ENCODE measurements around the gene LRP6.

LRP6 gene

DNA sequence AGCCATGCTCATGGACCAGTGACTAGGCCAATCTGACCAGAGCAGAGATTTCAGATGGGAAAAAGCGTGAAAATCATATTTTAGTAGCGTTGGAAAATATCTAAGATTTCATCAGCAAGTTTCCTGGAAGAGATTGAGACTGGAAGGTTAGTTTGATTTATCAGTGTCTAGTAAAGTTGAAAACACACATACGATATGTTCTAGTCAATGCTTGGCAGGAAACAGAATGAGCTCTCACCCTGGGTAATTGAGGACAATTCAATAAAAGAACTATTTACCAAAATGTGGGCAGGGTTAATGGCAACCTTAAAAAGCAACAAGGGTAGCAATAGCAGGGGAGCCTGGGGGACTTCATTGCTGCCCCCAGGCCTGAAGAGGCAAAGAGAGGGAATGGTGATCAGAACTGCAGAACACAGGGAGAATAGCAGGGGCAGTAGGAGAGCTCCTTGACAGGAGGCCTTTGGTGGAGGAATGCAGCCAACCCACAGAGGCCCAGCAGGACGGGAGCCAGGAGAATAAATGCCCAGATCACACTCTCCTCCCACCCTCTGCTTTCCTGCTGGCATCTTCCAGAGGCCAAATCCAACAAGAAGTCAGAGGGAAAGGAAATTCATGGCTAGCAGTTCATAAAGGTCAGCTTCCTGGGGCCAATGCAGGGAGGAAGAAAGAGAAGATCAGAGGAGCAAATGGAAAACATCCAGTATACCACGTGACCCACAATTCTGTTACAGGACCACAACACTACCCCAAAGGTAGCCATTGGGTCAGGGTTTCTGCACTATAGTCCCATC is 27.6 kb upstream of the LRP6 start:
- peak overlapping the region; percentile 96 for H3K27ac ChIP-seq
- TF ChIP-seq, protein P1, sequence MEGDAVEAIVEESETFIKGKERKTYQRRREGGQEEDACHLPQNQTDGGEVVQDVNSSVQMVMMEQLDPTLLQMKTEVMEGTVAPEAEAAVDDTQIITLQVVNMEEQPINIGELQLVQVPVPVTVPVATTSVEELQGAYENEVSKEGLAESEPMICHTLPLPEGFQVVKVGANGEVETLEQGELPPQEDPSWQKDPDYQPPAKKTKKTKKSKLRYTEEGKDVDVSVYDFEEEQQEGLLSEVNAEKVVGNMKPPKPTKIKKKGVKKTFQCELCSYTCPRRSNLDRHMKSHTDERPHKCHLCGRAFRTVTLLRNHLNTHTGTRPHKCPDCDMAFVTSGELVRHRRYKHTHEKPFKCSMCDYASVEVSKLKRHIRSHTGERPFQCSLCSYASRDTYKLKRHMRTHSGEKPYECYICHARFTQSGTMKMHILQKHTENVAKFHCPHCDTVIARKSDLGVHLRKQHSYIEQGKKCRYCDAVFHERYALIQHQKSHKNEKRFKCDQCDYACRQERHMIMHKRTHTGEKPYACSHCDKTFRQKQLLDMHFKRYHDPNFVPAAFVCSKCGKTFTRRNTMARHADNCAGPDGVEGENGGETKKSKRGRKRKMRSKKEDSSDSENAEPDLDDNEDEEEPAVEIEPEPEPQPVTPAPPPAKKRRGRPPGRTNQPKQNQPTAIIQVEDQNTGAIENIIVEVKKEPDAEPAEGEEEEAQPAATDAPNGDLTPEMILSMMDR (conservative IDR thresholded peaks at IDR 0.05), result no peak

DNA sequence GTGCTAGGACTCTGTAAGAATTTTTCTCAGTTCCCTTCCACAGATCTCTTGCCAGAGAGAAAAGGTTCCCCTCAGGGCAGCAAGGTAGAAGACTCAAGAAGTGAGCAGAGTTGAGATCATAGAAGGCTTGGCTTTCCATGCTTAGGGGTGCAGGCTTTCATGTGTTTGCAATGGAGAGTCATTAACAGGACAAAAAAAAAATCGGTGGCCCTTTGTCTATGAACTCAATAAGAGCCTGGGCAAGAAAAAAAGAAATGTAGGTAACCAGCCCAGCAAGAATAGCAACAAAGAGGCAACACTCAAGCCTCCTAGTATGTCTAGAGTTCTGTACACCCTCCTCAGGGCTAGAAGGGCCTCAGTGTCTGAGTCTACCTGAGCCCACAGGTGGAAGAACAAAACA is 23.4 kb upstream of the LRP6 start:
- TF ChIP-seq, protein P1 (conservative IDR thresholded peaks at IDR 0.05), result no peak
- no peak overlapping the region for H3K27ac ChIP-seq

DNA sequence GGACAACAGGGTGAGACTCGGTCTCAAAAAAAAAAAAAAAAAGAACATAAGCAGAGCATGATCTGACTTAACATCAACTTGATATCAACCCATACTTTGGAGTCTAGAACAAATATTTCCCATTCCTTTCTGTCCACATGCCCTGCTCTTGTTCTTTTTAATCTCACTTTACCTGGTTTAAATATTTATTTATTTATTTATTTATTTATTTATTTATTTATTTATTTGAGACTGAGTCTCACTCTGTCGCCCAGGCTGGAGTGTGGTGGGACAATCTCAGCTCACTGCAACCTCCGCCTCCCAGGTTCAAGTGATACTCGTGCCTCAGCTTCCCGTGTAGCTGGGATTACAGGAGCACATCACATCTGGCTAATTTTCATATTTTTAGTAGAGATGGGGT is 19.6 kb upstream of the LRP6 start:
- no peak overlapping the region for H3K27ac ChIP-seq
- TF ChIP-seq, protein P1 (conservative IDR thresholded peaks at IDR 0.05), result no peak

DNA sequence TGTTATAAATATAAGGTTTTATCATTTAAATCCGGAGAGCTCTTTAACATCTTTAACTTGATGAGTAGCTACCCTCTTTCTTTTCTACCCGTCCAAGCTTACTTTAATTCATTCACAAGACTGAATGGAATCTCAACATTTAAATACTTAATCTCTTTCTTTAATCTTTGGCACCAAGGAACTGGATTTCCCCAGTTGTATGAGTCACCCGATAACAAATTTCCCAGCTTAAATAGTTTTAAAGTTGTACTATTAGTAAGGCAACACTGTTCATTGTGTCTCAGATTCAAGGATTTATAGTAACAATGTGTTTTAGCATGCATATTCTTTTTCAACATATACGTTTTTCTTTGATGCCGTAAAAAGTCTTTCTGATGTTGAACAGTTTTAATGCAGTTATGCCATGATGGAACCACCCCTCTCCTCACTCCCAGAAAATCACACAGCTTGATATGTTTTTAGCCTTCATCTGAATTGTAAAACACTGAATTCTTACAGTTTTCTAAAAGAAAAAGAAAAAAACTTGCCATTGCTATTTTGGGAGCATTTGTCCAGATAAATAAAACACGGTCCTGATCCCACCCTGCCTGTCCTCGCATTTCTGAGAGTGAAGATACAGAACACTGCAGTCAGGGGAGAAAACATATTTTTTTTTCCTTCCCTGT is 16.0 kb upstream of the LRP6 start:
- H3K27ac ChIP-seq, result no peak overlapping the region
- TF ChIP-seq, protein P1 (conservative IDR thresholded peaks at IDR 0.05), result no peak

DNA sequence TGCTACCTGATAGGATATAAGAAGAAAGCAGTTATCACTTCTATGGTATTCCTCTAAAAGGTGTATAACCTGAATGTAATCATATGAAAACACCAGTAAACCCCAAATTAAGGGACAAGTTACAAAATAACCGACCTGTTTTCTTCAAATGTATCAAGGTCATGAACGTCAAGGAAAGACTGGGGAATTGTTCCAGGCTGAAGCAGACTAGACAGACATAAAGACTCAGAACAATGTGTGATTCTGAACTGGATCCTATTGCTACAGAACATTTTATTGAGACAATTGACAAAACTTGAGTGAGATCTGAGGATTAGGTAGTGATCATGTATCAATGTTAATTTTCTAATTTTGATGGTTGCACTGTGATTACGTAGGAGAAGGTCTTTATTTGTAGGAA is 15.4 kb upstream of the LRP6 start:
- no peak overlapping the region for H3K27ac ChIP-seq
- TF ChIP-seq, protein P1 (conservative IDR thresholded peaks at IDR 0.05), result no peak

DNA sequence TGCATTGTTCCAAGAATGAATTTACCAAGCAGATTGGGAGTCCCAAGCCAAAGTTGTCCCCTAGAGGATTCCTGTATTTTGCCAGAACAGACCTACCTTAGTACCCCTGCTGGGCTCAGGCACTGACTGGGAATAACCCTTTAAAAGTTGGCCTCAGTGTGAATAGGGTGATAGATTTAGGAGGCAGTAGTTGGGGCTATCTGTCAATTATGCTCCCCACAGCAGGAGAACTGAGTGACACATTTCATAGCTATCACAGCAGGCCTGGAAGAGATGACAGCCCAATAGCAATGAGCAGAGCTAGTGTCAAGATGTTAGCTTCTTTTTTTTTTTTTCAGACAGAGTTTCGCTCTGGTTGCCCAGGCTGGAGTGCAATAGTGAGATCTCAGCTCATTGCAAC is 14.3 kb upstream of the LRP6 start:
- TF ChIP-seq, protein P1 (conservative IDR thresholded peaks at IDR 0.05), result no peak
- no peak overlapping the region for H3K27ac ChIP-seq

DNA sequence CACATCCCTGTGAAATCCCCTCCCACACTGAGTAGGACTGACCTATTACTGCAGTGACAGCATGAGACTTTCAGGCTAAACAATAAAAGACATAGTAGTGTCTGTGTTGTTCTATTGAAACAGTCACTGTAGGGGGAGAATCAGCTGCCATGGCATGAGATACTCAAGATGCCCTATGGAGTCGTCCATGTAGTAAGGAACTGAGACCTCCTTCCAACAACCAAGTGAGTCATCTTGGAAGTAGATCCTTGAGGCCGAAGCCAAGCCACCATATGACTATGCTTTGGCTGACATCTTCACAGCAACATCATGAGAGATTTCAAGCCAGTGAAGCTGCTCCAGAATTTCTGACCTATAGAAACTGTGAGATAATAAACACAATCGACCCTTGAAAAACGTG is 12.1 kb upstream of the LRP6 start:
- H3K27ac ChIP-seq, result no peak overlapping the region
- TF ChIP-seq, protein P1 (conservative IDR thresholded peaks at IDR 0.05), result no peak

Measured in VCaP (cell line).